BJ (cell line): ENCODE measurements around the gene NTMT1. TPM values are rescaled to one million over a fixed set of nuclear protein-coding genes. Genes with fewer than 3 reads are reported as not detected.

Experiments
- CTCF ChIA-PET: fragments of 350-600 bp; formaldehyde crosslinking; extraction: SDS; loops from one replicate; lab custom pipeline; 2021; ENCODE audit warnings: antibody characterized with exemption, inconsistent platforms; lab: Yijun Ruan, JAX
- POLR2A ChIA-PET: fragments of 300-600 bp; sonication (Branson Sonifier 250); formaldehyde crosslinking; extraction: SDS; loops from one replicate; lab custom pipeline; 2021; ENCODE audit warnings: antibody characterized with exemption; lab: Charles Lee
- DNase-seq: peaks from one replicate; pipeline ENCODE4 v3.0.0-alpha.2; 2011; ENCODE audit warnings: low read depth
- H3K27me3 ChIP-seq: 2 replicates; pipeline ENCODE4 v1.6.0; 2011; ENCODE audit warnings: low read length; ENCODE audit not compliant: control insufficient read depth, insufficient read depth
- H3K36me3 ChIP-seq: 2 replicates; pipeline ENCODE4 v1.5.1; 2011; ENCODE audit warnings: low read length; ENCODE audit not compliant: control insufficient read depth, insufficient read depth
- H3K4me3 ChIP-seq: 2 replicates; pipeline ENCODE4 v1.5.1; 2011; ENCODE audit warnings: low read depth, mild to moderate bottlenecking, control low read depth, low read length
- polyA plus RNA-seq: library from polyadenylated mRNA; depleted of rRNA; stranded (reverse); fragments of >200 nt; gene quantifications from 2 replicates; pipeline ENCODE4 v1.2.3, GENCODE V29; 2011
- TF ChIP-seq, protein P1 (sequence below): IDR thresholded peaks from 2 replicates; pipeline ENCODE4 v1.5.1; 2011; ENCODE audit warnings: low read depth, mild to moderate bottlenecking, control low read depth, inconsistent platforms, low read length, moderate library complexity; ENCODE audit not compliant: insufficient read depth

NTMT1 gene
- polyA plus RNA-seq, 1 experiment, result 96.3 TPM

DNA sequence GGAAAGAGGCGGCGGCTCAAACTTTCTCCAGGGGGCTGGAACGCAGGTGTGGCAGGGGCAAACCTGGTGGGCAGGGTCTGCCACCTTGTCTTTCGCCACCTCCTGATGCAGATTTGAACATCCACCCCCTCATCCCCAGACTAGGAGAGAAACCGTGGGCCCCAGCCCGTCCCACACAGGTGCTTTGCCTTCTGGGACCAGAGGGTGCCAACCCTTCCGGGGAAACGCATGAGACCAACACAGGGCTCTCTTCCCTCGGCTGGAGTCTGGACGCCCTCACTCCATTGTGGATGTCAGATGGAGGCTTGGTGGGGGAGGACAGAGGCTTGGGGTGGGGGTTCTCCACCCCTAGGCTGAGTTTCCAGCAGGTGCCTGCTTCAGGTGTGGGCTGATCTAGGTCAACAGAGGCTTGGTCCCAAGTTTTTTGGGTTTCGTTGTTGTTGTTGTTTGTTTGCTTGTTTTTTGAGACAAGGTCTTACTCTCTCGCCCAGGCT, 14.6 kb upstream of the NTMT1 start:
- no peak for DNase-seq
- H3K36me3 ChIP-seq, result no peaks in the 10 kb centered on the region
- ChIA-PET CTCF (interaction anchor here (0.6 to 3.1 kb wide), 38 partner anchors 11 to 537 kb away, joined by 3 to 37 read pairs (median 4); partner anchors contain the start of genes C9orf50 and NTMT1), POLR2A (no interaction called here)
- TF ChIP-seq, protein P1, sequence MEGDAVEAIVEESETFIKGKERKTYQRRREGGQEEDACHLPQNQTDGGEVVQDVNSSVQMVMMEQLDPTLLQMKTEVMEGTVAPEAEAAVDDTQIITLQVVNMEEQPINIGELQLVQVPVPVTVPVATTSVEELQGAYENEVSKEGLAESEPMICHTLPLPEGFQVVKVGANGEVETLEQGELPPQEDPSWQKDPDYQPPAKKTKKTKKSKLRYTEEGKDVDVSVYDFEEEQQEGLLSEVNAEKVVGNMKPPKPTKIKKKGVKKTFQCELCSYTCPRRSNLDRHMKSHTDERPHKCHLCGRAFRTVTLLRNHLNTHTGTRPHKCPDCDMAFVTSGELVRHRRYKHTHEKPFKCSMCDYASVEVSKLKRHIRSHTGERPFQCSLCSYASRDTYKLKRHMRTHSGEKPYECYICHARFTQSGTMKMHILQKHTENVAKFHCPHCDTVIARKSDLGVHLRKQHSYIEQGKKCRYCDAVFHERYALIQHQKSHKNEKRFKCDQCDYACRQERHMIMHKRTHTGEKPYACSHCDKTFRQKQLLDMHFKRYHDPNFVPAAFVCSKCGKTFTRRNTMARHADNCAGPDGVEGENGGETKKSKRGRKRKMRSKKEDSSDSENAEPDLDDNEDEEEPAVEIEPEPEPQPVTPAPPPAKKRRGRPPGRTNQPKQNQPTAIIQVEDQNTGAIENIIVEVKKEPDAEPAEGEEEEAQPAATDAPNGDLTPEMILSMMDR, result no peak
- peak overlapping the region; percentile 45; the same call in 1 of the 2 replicates for H3K4me3 ChIP-seq
- no peaks in the 10 kb centered on the region for H3K27me3 ChIP-seq

DNA sequence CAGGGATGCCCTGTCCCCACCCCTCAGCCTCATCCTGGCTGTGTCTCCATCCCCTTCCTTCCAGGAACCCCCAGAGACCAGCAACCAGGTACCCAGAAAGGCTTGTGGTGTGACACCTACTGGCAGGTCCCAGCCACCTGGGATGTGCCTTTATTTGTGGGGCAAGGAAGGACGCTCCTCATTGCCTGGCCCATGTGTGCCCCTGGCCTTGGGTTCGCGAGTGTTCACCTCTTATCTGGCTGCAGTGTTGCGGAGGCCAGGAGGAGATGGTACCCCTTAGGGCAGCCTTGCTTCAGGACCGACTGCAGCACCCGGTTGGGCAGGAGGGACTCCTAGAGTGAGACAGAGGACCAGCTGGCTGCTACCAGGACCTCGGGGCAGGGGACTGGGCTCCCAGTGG, 13.8 kb upstream of the NTMT1 start:
- Histone ChIP-seq H3K4me3 (no peak overlapping the region), H3K36me3 (no peaks in the 10 kb centered on the region), H3K27me3 (no peaks in the 10 kb centered on the region)
- TF ChIP-seq, protein P1, result no peak
- ChIA-PET POLR2A (no interaction called here), CTCF (interaction anchor here (0.6 to 3.7 kb wide), 17 partner anchors 10 to 537 kb away, joined by 3 to 37 read pairs (median 6); partner anchors contain the start of gene C9orf50)
- no peak for DNase-seq

GRCh38 chr9:129612815-129613519, 13.0 kb upstream of the NTMT1 start:
- ChIA-PET CTCF (interaction anchor here (1.0 to 3.7 kb wide), 6 partner anchors 120 to 481 kb away, joined by 3 to 36 read pairs (median 6); no protein-coding TSS in a partner anchor), POLR2A (no interaction called here)
- TF ChIP-seq, protein P1, result no peak
- no peaks in the 10 kb centered on the region for H3K36me3 ChIP-seq
- H3K4me3 ChIP-seq, result no peak overlapping the region
- no peaks in the 10 kb centered on the region for H3K27me3 ChIP-seq
- no peak for DNase-seq

GRCh38 chr9:129613520-129614175, 12.3 kb upstream of the NTMT1 start:
- POLR2A ChIA-PET, result no interaction called here
- TF ChIP-seq, protein P1, result no peak
- CTCF ChIA-PET, result interaction anchor here (1.0 to 4.5 kb wide), 8 partner anchors 11 to 483 kb away, joined by 3 to 36 read pairs (median 12); no protein-coding TSS in a partner anchor
- DNase-seq, result no peak
- Histone ChIP-seq H3K36me3 (no peaks in the 10 kb centered on the region), H3K4me3 (no peak overlapping the region), H3K27me3 (no peaks in the 10 kb centered on the region)

GRCh38 chr9:129614932-129615331, 11.0 kb upstream of the NTMT1 start:
- H3K4me3 ChIP-seq, result no peak overlapping the region
- H3K36me3 ChIP-seq, result no peaks in the 10 kb centered on the region
- no peaks in the 10 kb centered on the region for H3K27me3 ChIP-seq
- TF ChIP-seq, protein P1, result no peak
- CTCF ChIA-PET, result interaction anchor here (0.9 to 4.5 kb wide), 5 partner anchors 9 to 484 kb away, joined by 3 to 35 read pairs (median 18); no protein-coding TSS in a partner anchor
- DNase-seq, result no peak
- POLR2A ChIA-PET, result no interaction called here
